Calu3 (cell line): ENCODE data around the gene AIF1. TPM values are rescaled to one million over a fixed set of nuclear protein-coding genes. Genes with fewer than 3 reads are reported as not detected.

Experiments
- BruUV-seq: library from RNA; stranded (reverse); fragments of 400-500 nt; replicated peaks from 2 replicates; lab custom pipeline; 2021; lab: Mats Ljungman, UMichigan
- CTCF ChIA-PET: fragments of 300-600 bp; sonication (Branson Sonifier 250); formaldehyde crosslinking; loops from one replicate; lab custom pipeline; 2022; ENCODE audit warnings: antibody characterized with exemption; lab: Charles Lee
- DNase-seq: peaks from one replicate; pipeline ENCODE4 v3.0.0; 2022
- H3K27ac Mint-ChIP-seq: one replicate; pipeline ENCODE4 v1.8.0; 2022; ENCODE audit warnings: mixed read lengths; ENCODE audit not compliant: unreplicated experiment
- H3K27me3 Mint-ChIP-seq: one replicate; pipeline ENCODE4 v1.8.0; 2022; ENCODE audit warnings: mixed read lengths; ENCODE audit not compliant: unreplicated experiment
- H3K36me3 Mint-ChIP-seq: one replicate; pipeline ENCODE4 v1.8.0; 2022; ENCODE audit warnings: mild to moderate bottlenecking, moderate library complexity, mixed read lengths; ENCODE audit not compliant: insufficient read depth, unreplicated experiment
- H3K4me1 Mint-ChIP-seq: one replicate; pipeline ENCODE4 v1.8.0; 2022; ENCODE audit warnings: mild to moderate bottlenecking, low read depth, mixed read lengths; ENCODE audit not compliant: unreplicated experiment
- H3K4me3 Mint-ChIP-seq: one replicate; pipeline ENCODE4 v1.8.0; 2022; ENCODE audit warnings: mild to moderate bottlenecking, low read depth, moderate library complexity, mixed read lengths; ENCODE audit not compliant: unreplicated experiment
- H3K9me3 Mint-ChIP-seq: one replicate; pipeline ENCODE4 v1.8.0; 2022; ENCODE audit warnings: low read depth, mixed read lengths; ENCODE audit not compliant: unreplicated experiment
- CTCF ChIP-seq: fragments of 200-600 bp; IDR thresholded peaks from one replicate; pipeline ENCODE4 v1.8.0; 2022; ENCODE audit warnings: antibody characterized with exemption; ENCODE audit not compliant: unreplicated experiment
- intact Hi-C: fragments of 100-400 bp; cut with micrococcal nuclease; formaldehyde crosslinking; loops from one replicate; pipeline ENCODE4 v1.10.0; 2022; ENCODE audit not compliant: unreplicated experiment
- total RNA-seq: library from RNA; stranded (reverse); gene quantifications from 2 replicates; pipeline ENCODE4 v1.2.3, GENCODE V29; 2022

Gene AIF1
- total RNA-seq, 1 experiment from 2014 or later, result not detected

GRCh38 chr6:31641370-31641769 lies 26.3 kb downstream of the AIF1 start:
- no peak overlapping the region for H3K27ac Mint-ChIP-seq
- intact Hi-C loops, result no loop called here
- H3K4me1 Mint-ChIP-seq, result no peaks in the 10 kb centered on the region
- H3K9me3 Mint-ChIP-seq, result no peaks in the 10 kb centered on the region
- CTCF ChIA-PET, result no interaction called here
- H3K27me3 Mint-ChIP-seq, result no peaks in the 10 kb centered on the region
- peaks cover 90% of the 10 kb centered on the region for H3K36me3 Mint-ChIP-seq
- TF ChIP-seq CTCF, result no peak
- BruUV-seq, result no TSS peak
- H3K4me3 Mint-ChIP-seq, result no peak overlapping the region
- no peak for DNase-seq

- Mint-ChIP-seq H3K4me1 (no peaks in the 10 kb centered on the region), H3K36me3 (peaks cover 90% of the 10 kb centered on the region), H3K27ac (no peak overlapping the region), H3K27me3 (no peaks in the 10 kb centered on the region), H3K9me3 (no peaks in the 10 kb centered on the region), H3K4me3 (no peak overlapping the region)
- CTCF ChIA-PET, result no interaction called here
- intact Hi-C loops, result no loop called here
- no peak for TF ChIP-seq CTCF
- BruUV-seq, result no TSS peak
- DNase-seq, result no peak
These were observed 27.9 kb downstream of the AIF1 start for GRCh38 chr6:31642798-31643570.

- CTCF ChIA-PET, result interaction anchor here (0.6 kb wide), 1 partner anchor 33 kb away, joined by 4 read pairs; no protein-coding TSS in a partner anchor
- H3K9me3 Mint-ChIP-seq, result no peaks in the 10 kb centered on the region
These were observed 28.9 kb downstream of the AIF1 start for GRCh38 chr6:31643818-31644454.

GRCh38 chr6:31645325-31645724 lies 30.3 kb downstream of the AIF1 start:
- Mint-ChIP-seq H3K4me3 (no peak overlapping the region), H3K27me3 (no peaks in the 10 kb centered on the region), H3K27ac (peak overlapping the region; percentile 51), H3K36me3 (peaks cover 92% of the 10 kb centered on the region), H3K4me1 (peaks cover 13% of the 10 kb centered on the region), H3K9me3 (no peaks in the 10 kb centered on the region)
- no TSS peak for BruUV-seq
- no peak for TF ChIP-seq CTCF
- CTCF ChIA-PET, result no interaction called here
- intact Hi-C loops, result no loop called here
- no peak for DNase-seq

More at GRCh38 chr6:31643818-31644454, 28.9 kb downstream of the AIF1 start:
- no peak for DNase-seq
- no TSS peak for BruUV-seq
- Mint-ChIP-seq H3K27ac (no peak overlapping the region), H3K4me1 (no peaks in the 10 kb centered on the region), H3K4me3 (no peak overlapping the region), H3K36me3 (peaks cover 90% of the 10 kb centered on the region), H3K27me3 (no peaks in the 10 kb centered on the region)
- intact Hi-C loops, result no loop called here
- TF ChIP-seq CTCF, result no peak
